ENCODE data around the gene FBLN5.

DNA sequence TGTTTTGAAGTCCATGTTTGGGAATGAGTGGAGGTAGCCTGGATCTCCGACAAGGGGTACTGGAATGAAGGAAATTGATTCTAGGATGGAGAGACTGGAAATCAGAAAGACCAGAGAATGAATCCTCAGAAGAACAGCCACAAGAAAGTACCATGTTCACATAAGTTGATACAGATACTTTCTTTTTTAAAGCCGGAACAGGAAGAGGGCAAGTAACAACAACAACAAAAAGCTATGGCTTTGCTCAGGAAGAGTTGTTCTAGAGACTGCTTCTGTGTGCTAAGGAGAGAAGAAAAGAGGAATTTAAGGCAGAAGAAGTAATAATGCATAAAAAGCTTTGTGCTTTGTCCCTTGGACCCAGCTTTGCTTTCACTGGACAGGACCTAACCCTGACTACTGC is 86.4 kb downstream of the FBLN5 start:
- no peak for TF ChIP-seq CTCF (IDR thresholded peaks at IDR 0.05)
- no peak for TF ChIP-seq EP300 (IDR thresholded peaks at IDR 0.05)
- no peak for TF ChIP-seq POLR2A (IDR thresholded peaks at IDR 0.05)
